K562 (cell line): ENCODE results near the gene RBM4B. TPM values are rescaled to one million over a fixed set of nuclear protein-coding genes. Genes with fewer than 3 reads are reported as not detected.

Experiments used
- AFF1 ChIP-seq, 2 experiments: fragments of 450-650 bp; IDR thresholded peaks; 2 replicates each; pipeline ENCODE4 v1.6.1; 2018; ENCODE audit warnings: mild to moderate bottlenecking in 2 of 2, low read depth in 1 of 2; ENCODE audit not compliant: partially characterized antibody in 2 of 2
- ATF4 ChIP-seq: fragments of 450-650 bp; formaldehyde crosslinking; IDR thresholded peaks from 2 replicates; pipeline ENCODE4 v1.4.0; 2022; ENCODE audit warnings: mild to moderate bottlenecking, moderate library complexity
- CBX8 ChIP-seq: fragments of 200-600 bp; sonication (generic); IDR thresholded peaks from 2 replicates; pipeline ENCODE4 v1.6.1; 2012; ENCODE audit warnings: borderline replicate concordance, mixed run types, low read depth, mild to moderate bottlenecking, moderate library complexity, mixed read lengths, low read length, control low read depth, inconsistent platforms; ENCODE audit not compliant: poor library complexity, severe bottlenecking; ENCODE audit errors: extremely low read depth
- FIP1L1 ChIP-seq: fragments of 200-400 bp; formaldehyde crosslinking; IDR thresholded peaks from 2 replicates; pipeline ENCODE4 v1.6.1; 2018; ENCODE audit warnings: mild to moderate bottlenecking, low read depth, low read length; ENCODE audit not compliant: poor library complexity, severe bottlenecking
- FOXJ2 ChIP-seq: fragments of 200-800 bp; sonication (Bioruptor generic); IDR thresholded peaks from 2 replicates; pipeline ENCODE4 v1.6.1; 2016; ENCODE audit warnings: missing genetic modification characterization, missing compliant biosample characterization
- FOXK1 ChIP-seq: sonication (generic); formaldehyde crosslinking; IDR thresholded peaks from 2 replicates; pipeline ENCODE4 v1.8.0; 2022; ENCODE audit warnings: missing genetic modification reagents, mild to moderate bottlenecking, borderline replicate concordance
- MAZ ChIP-seq, 2 experiments: fragments of 450-650 bp in 1 of 2; sonication (generic) in 1 of 2; formaldehyde crosslinking; IDR thresholded peaks in 1 of 2; conservative IDR thresholded peaks in 1 of 2; 2 replicates each; pipeline versions ENCODE4 v1.4.0 to v1.5.0; 2020; ENCODE audit warnings: mild to moderate bottlenecking in 1 of 2, missing genetic modification reagents in 1 of 2
- MNT ChIP-seq, 2 experiments: fragments of 450-650 bp; conservative IDR thresholded peaks; 2 replicates each; pipeline ENCODE4 v1.6.1; 2017; ENCODE audit warnings: mild to moderate bottlenecking in 2 of 2, moderate library complexity in 2 of 2
- RB1 ChIP-seq: fragments of 450-650 bp; IDR thresholded peaks from 2 replicates; pipeline ENCODE4 v1.6.1; 2017; ENCODE audit warnings: low read depth, mild to moderate bottlenecking
- TBP ChIP-seq: optimal IDR thresholded peaks from 2 replicates; pipeline ENCODE3; 2011; ENCODE audit warnings: low read depth, low read length, improper control_type of control experiment
- TRIM24 ChIP-seq, 2 experiments: fragments of 450-650 bp; IDR thresholded peaks; 2 replicates each; pipeline ENCODE4 v1.6.1; 2016
- ZHX1 ChIP-seq: fragments of 150-350 bp; conservative IDR thresholded peaks from 2 replicates; pipeline ENCODE4 v1.6.1; 2014; ENCODE audit warnings: low read length
- ZKSCAN3 ChIP-seq: fragments of 250-450 bp; sonication (Bioruptor Pico); IDR thresholded peaks from 2 replicates; pipeline ENCODE4 v1.4.0; 2020
- ZNF347 ChIP-seq: fragments of 450-650 bp; formaldehyde crosslinking; IDR thresholded peaks from 2 replicates; pipeline ENCODE4 v1.4.0; 2020; ENCODE audit warnings: low read depth, mild to moderate bottlenecking, moderate library complexity
- ZNF444 ChIP-seq: fragments of 250-450 bp; sonication (Bioruptor Pico); IDR thresholded peaks from 2 replicates; pipeline ENCODE4 v1.4.0; 2020; ENCODE audit warnings: mild to moderate bottlenecking, moderate library complexity
- polyA plus RNA-seq, 8 experiments: library from polyadenylated mRNA; depleted of rRNA in 4 of 8; stranded (reverse) in 5 of 8; unstranded in 3 of 8; fragments of >200 nt; fragmentation: Nextera tagmentation in 2 of 8; fragmentation: Illumina TruSeq in 1 of 8; extraction: Ambion mirVana in 2 of 8; extraction: Trizol in 1 of 8; gene quantifications; 2 replicates each; pipeline versions ENCODE4 v1.2.1 to v1.2.3, GENCODE V29; 2011 to 2014; ENCODE audit warnings: inconsistent platforms in 1 of 8, missing spikeins in 1 of 8
- total RNA-seq, 7 experiments: library from RNA; depleted of rRNA in 6 of 7; stranded (reverse); fragments of >200 nt in 6 of 7; fragmentation: Illumina TruSeq in 2 of 7; extraction: Trizol in 2 of 7; gene quantifications; 2 replicates each; pipeline versions ENCODE4 v1.2.1 to v1.2.3, GENCODE V29; 2011 to 2021; ENCODE audit warnings: low replicate concordance in 1 of 7

Gene RBM4B
- total and polyA plus RNA-seq, 9 of the 15 experiments (the other 6 are each of a cell fraction or from before 2014, with no cell fraction given): 14.6 to 39.9 (median 23.3) TPM

GRCh38 chr11:66677599-66678375 lies at the start of gene RBM4B (continued):
- TF ChIP-seq MNT (conservative IDR thresholded peaks at IDR 0.05) (peak; percentile 87 to 90; a peak in 3 of 4 replicates), FOXJ2 (0 out of 2 replicates have a peak, but pooled peaks have one; percentile 63), TBP (peak; percentile 78), FOXK1 (CRISPR knock-in tag) (no peak), ATF4 (CRISPR knock-in tag) (no peak; the same call in 1 of the 2 replicates), CBX8 (no peak), TRIM24 (IDR thresholded peaks at IDR 0.05) (no peak), AFF1 (IDR thresholded peaks at IDR 0.05; ENCODE audit: low read depth in 1 of 2, partially characterized antibody in 2 of 2) (no peak), ZHX1 (peak; percentile 54; the same call in 1 of the 2 replicates), RB1 (peak; percentile 80), FIP1L1 (peak; percentile 87), ZNF444 (CRISPR knock-in tag) (0 out of 2 replicates have a peak, but pooled peaks have one; percentile 62), ZNF347 (CRISPR knock-in tag) (no peak), ZKSCAN3 (CRISPR knock-in tag) (no peak), MAZ (CRISPR knock-in tag; conservative IDR thresholded peaks at IDR 0.05 in 1 of 2, IDR thresholded peaks at IDR 0.05 in 1 of 2) (peak; percentile 66 to 74)
